ENCODE results near the gene TRA2A. TPM values are rescaled to one million over a fixed set of nuclear protein-coding genes. Genes with fewer than 3 reads are reported as not detected.
A peak's percentile ranks its signal among the peaks of the same experiment; 100 is the strongest.

Gene TRA2A
- total RNA-seq, 1 experiment from 2014 or later = 112 TPM

GRCh38 chr7:23524473-23524872 is 7.3 kb downstream of the TRA2A start:
- Histone ChIP-seq H3K4me3 (no peak overlapping the region), H4K20me1 (ENCODE audit: insufficient read depth) (peaks cover 100% of the 10 kb centered on the region), H3K4me2 (0 out of 2 replicates have a peak overlapping the region, but pooled peaks have one; percentile 1), H2AFZ (no peak overlapping the region), H3K9me2 (ENCODE audit: insufficient read depth) (no peaks in the 10 kb centered on the region), H3K27me3 (ENCODE audit: insufficient read depth, low read depth) (no peaks in the 10 kb centered on the region), H3F3A (ENCODE audit: insufficient read depth, low read depth) (peaks cover 33% of the 10 kb centered on the region), H3K4me1 (replicated peaks; ENCODE audit: insufficient read depth) (peaks cover 38% of the 10 kb centered on the region), H3K79me2 (ENCODE audit: low read depth) (peaks cover 100% of the 10 kb centered on the region), H3K27ac (no peak overlapping the region), H3K9me3 (ENCODE audit: insufficient read depth, low read depth) (no peaks in the 10 kb centered on the region), H3K36me3 (ENCODE audit: low read depth) (peaks cover 45% of the 10 kb centered on the region)
- no peak for DNase-seq
- POLR2A ChIA-PET (ENCODE audit: unreplicated experiment) = interaction anchor here (0.7 kb wide), 1 partner anchor 267 kb away, joined by 4 read pairs; no protein-coding TSS in a partner anchor
- TF ChIP-seq CTCF (conservative IDR thresholded peaks at IDR 0.05) (no peak), EZH2 (IDR thresholded peaks at IDR 0.05; ENCODE audit: low read depth) (no peak)
- CTCF ChIA-PET = interaction anchor here (0.6 kb wide), 2 partner anchors 97 to 438 kb away, joined by 3 read pairs; no protein-coding TSS in a partner anchor
- no TSS peak for BruUV-seq (replicated peaks)
- intact Hi-C loops (cut with micrococcal nuclease; ENCODE audit: unreplicated experiment) = no loop called here

GRCh38 chr7:23523486-23524075 is 8.2 kb downstream of the TRA2A start:
- Histone ChIP-seq H3F3A (ENCODE audit: insufficient read depth, low read depth) (peaks cover 39% of the 10 kb centered on the region), H3K36me3 (ENCODE audit: low read depth) (peaks cover 51% of the 10 kb centered on the region), H3K9me2 (ENCODE audit: insufficient read depth) (no peaks in the 10 kb centered on the region), H3K4me1 (replicated peaks; ENCODE audit: insufficient read depth) (peaks cover 29% of the 10 kb centered on the region), H3K27me3 (ENCODE audit: insufficient read depth, low read depth) (no peaks in the 10 kb centered on the region), H2AFZ (no peak overlapping the region), H4K20me1 (ENCODE audit: insufficient read depth) (peaks cover 100% of the 10 kb centered on the region), H3K27ac (no peak overlapping the region), H3K9me3 (ENCODE audit: insufficient read depth, low read depth) (no peaks in the 10 kb centered on the region), H3K4me3 (no peak overlapping the region), H3K79me2 (ENCODE audit: low read depth) (peaks cover 100% of the 10 kb centered on the region), H3K4me2 (0 out of 2 replicates have a peak overlapping the region, but pooled peaks have one; percentile 2)
- TF ChIP-seq CTCF (conservative IDR thresholded peaks at IDR 0.05) (no peak), EZH2 (IDR thresholded peaks at IDR 0.05; ENCODE audit: low read depth) (no peak)
- no TSS peak for BruUV-seq (replicated peaks)
- ChIA-PET POLR2A (ENCODE audit: unreplicated experiment) (interaction anchor here (0.6 to 0.7 kb wide), 2 partner anchors 177 to 243 kb away, joined by 3 to 4 read pairs; no protein-coding TSS in a partner anchor), CTCF (interaction anchor here (0.6 to 1.5 kb wide), 2 partner anchors 250 to 259 kb away, joined by 3 to 4 read pairs; no protein-coding TSS in a partner anchor)
- no peak for DNase-seq
- intact Hi-C loops (cut with micrococcal nuclease; ENCODE audit: unreplicated experiment) = no loop called here

- Histone ChIP-seq H3K36me3 (ENCODE audit: low read depth) (peaks cover 62% of the 10 kb centered on the region), H3F3A (ENCODE audit: insufficient read depth, low read depth) (peaks cover 38% of the 10 kb centered on the region)
- POLR2A ChIA-PET (ENCODE audit: unreplicated experiment) = no interaction called here
Measured at GRCh38 chr7:23520582-23520981, 11.2 kb downstream of the TRA2A start.

More at GRCh38 chr7:23520582-23520981, 11.2 kb downstream of the TRA2A start:
- no peak for DNase-seq
- H3K27ac ChIP-seq = no peak overlapping the region
- H3K27me3 ChIP-seq (ENCODE audit: insufficient read depth, low read depth) = no peaks in the 10 kb centered on the region
- no peak overlapping the region for H3K4me3 ChIP-seq
- peaks cover 98% of the 10 kb centered on the region for H3K79me2 ChIP-seq (ENCODE audit: low read depth)
- peak; percentile 51 for TF ChIP-seq CTCF (conservative IDR thresholded peaks at IDR 0.05)
- TF ChIP-seq EZH2 (IDR thresholded peaks at IDR 0.05; ENCODE audit: low read depth) = no peak
- peaks cover 98% of the 10 kb centered on the region for H4K20me1 ChIP-seq (ENCODE audit: insufficient read depth)
- no peaks in the 10 kb centered on the region for H3K9me3 ChIP-seq (ENCODE audit: insufficient read depth, low read depth)
- H2AFZ ChIP-seq = no peak overlapping the region
- CTCF ChIA-PET = interaction anchor here (0.6 to 0.7 kb wide), 2 partner anchors 434 to 445 kb away, joined by 5 to 8 read pairs; no protein-coding TSS in a partner anchor
- H3K4me2 ChIP-seq = no peak overlapping the region
- BruUV-seq (replicated peaks) = no TSS peak
- no peaks in the 10 kb centered on the region; the same call in 1 of the 2 replicates for H3K4me1 ChIP-seq (replicated peaks; ENCODE audit: insufficient read depth)
- no peaks in the 10 kb centered on the region for H3K9me2 ChIP-seq (ENCODE audit: insufficient read depth)
- intact Hi-C loops (cut with micrococcal nuclease; ENCODE audit: unreplicated experiment) = no loop called here

All from PC-9 (cell line).